Frontal cortex (tissue), 4 donors: ENCODE results near the gene LIPK. TPM values are rescaled to one million over a fixed set of nuclear protein-coding genes. Genes with fewer than 3 reads are reported as not detected.

Source experiments
- DNase-seq, 2 donors: peaks; one replicate each; pipeline ENCODE4 v3.0.0; 2012; ENCODE audit warnings: low spot score in 2 of 2
- FAIRE-seq: peaks from 2 replicates; lab custom pipeline; 2012; peaks lifted over from hg19 to GRCh38; lab: Jason Lieb, UNC
- total RNA-seq: library from RNA; depleted of rRNA; stranded (reverse); fragments of >200 nt; gene quantifications from one replicate; pipeline ENCODE4 v1.2.3, GENCODE V29; 2014
- donor health status: control.
- donor health status: control.
- donor health status: control.

Gene LIPK
- total RNA-seq, 1 donor from 2014 or later, result not detected

GRCh38 chr10:88765816-88766215, 59.8 kb downstream of the LIPK start:
- FAIRE-seq (no peak), DNase-seq (no peak)

DNA sequence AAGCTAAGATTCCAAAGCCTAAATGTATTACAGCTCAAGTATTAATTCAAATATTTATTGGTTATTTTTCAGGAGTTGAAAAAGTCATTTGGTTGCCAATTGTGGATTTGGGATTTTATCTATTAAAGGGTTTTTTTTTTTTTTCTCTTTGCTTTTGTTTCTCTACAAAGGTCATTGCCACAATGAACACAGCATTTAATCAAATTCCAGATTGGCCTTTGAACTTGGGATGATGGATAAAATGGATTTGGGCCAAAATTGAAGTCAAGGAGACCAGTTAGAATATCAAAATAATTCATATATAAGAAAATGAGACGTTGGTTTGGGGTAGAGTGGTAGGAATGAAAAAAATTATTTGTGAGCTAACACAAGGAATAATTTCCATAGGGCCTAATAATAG, 63.3 kb downstream of the LIPK start:
- no peak for FAIRE-seq
- no peak for DNase-seq

- no peak for DNase-seq
- FAIRE-seq, result no peak
Observed at GRCh38 chr10:88781206-88781605, 75.2 kb downstream of the LIPK start.

GRCh38 chr10:88782222-88782621, 76.2 kb downstream of the LIPK start:
- DNase-seq, result no peak
- no peak for FAIRE-seq

DNA sequence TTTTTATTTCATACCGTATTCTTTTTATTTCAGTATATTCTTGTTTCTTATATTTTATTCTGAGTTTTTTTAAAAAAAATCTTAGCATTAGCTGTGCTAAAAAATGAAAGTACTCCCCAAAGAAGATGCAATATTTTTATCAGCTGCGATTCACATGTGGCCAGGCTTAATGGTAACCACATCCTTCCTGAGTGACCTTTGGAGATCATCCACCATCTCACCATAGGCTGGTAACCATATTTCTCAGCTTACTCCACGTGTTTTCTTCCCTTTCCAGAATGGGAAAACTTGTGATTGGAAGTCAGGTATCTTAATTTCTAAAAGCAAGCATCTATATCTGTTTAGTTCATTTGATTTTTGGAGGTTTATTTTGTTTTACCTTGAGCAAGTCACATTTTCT, 77.7 kb downstream of the LIPK start:
- DNase-seq (no peak), FAIRE-seq (no peak)

DNA sequence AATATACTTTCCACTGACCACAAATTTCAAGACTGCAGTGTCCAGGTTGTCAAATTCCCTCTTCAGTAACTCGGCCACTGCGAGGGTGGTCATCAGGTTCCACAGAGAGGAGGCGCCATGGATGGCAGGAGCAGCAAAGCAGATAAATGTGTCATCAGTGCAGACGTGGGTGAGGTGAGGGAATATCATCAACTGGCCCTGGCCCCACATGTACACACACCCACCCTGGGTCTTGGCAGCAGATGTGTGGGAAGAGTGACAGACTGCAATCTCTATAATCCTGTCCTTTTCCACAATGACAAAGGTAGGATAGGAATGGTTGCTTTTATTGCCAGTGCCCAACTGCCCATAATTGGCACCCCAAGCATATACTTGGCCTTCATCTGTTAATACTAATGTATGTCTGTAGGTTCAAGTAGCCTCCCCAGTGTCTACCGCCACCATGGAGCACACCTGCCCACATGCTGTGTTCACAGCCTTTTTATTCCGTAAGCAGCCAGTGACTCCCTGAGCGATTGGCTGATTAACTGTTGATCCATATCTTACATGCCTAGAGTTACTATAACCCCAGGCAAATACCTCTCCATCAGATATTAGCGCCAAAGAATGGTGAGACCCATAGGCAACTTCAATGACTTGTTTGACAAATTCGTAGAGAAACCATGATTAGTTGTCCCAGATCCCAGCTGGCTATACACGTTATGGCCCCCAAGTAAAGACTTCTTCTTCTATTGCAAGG, 80.2 kb downstream of the LIPK start:
- FAIRE-seq, result no peak

DNA sequence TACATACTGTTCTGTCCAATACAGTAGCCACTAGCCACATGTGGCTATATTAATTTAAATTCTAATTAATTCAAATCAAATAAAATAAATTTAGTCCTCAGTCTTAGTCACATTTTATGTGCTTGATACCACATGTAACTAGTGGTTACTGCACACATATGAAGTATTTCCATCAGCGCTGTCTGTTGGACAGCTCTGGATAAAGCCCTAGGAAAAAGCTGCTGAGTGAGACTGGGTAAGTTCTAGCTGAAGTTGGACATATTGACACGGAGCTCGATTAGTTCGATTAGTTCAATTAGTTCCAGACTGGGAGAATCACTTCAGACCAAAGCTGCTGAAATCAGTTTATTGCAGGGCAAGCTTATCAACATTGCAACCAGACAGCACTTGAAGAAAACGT, 81.4 kb downstream of the LIPK start:
- DNase-seq (no peak), FAIRE-seq (no peak)

More for the DNA sequence above, 80.2 kb downstream of the LIPK start:
- no peak for DNase-seq

- FAIRE-seq, result no peak
Observed at GRCh38 chr10:88788924-88789323, 82.9 kb downstream of the LIPK start.

DNA sequence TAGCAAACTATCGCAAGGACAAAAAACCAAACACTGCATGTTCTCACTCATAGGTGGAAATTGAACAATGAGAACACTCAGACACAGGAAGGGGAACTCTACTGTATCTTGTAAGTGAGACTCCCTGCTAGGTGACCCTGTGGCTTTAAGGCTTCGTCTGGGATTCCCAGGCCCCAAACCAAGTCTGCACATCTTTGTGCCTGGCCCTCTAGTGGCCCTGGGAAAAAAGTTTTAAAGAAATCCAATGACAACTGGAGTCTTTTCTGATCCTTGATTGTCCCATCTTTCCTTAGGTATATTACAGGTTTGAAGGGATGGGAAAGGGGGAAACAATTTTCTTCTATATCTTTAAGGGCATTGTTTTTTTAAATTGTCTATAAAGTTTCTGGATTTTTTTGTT, 85.9 kb downstream of the LIPK start:
- FAIRE-seq (no peak), DNase-seq (no peak)

More at GRCh38 chr10:88788924-88789323, 82.9 kb downstream of the LIPK start:
- no peak for DNase-seq

DNA sequence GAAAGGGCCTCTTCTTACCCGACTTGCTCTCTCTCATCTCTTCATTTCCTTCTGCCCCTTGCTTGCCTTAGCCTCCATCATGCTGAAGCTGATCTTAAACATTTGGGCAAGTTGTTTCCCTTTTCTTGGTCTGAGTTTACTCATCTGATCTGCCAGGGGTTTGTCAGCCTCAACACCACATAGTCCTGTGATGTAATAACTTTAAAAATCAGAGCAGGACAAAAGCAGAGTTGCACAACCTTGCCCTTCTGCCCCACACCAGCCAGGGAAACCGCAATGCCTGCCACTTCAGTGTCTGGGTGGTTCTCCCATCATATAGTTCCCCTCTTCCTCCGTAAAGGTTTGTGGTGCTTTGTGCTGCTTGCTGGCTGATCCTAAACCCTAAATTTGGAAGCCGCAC, 86.6 kb downstream of the LIPK start:
- FAIRE-seq (no peak), DNase-seq (no peak)

DNA sequence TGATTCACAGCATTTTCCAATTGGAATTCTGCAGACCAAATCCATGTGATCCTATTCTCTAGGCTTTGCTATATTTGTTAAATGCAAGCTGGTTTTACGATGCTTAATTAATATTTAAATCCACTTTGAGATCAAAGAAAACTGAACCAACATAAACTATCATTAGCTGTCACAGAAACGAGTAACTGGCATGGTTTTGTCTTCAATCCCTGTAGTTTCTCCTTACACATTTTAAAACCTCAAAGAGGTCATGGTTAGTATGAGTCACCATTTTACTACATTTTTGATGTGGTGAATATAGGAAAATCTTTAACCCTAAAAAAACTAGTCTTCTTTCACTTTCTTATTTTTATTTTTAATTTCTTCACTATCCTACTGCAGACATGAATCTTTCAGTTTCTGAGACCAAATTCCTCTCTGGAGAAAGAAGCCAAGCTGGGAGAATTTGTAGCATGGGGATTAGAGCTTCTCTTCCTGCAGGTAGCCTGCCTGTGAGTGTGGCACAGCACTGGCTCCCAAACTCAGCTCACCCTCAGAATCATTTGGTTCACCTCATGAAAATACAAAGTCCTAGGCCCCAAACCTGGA, 87.8 kb downstream of the LIPK start:
- DNase-seq (no peak), FAIRE-seq (no peak)

DNA sequence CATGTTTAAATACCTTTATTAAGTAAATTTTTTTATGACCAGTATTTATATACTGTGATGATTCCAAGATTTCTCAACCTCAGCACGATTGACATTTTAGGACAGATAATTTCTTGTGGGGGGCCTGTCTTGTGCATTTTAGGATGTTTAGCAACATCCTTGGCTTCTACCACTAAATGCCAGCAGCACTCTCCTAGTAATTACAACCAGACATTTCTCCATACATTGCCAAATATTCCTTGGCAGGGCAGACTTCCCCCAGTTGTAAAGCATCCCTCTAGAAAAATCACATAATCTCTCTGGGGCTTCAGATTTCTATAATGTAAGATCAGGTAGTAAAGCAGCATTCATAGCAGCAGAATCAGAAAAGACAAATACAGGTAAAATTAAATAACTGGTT, 88.7 kb downstream of the LIPK start:
- FAIRE-seq (no peak), DNase-seq (no peak)

- no peak for DNase-seq
- no peak for FAIRE-seq
Observed at GRCh38 chr10:88800152-88801125, 94.4 kb downstream of the LIPK start.

Other genes starting within 250 kb of the LIPK start
- 1.2 TPM for gene RNLS, start 122.9 kb upstream of the LIPK start, total RNA-seq
- gene LIPJ, start 119.5 kb upstream of the LIPK start, total RNA-seq, result 3.7 TPM
- gene LIPF, start 41.8 kb upstream of the LIPK start, total RNA-seq, result not detected
- gene LIPN, start 53.8 kb downstream of the LIPK start, total RNA-seq, result not detected
- not detected for gene LIPM, start 96.5 kb downstream of the LIPK start, total RNA-seq
- under 0.01 TPM for gene ANKRD22, start 145.6 kb downstream of the LIPK start, total RNA-seq
- gene STAMBPL1, start 174.0 kb downstream of the LIPK start, total RNA-seq, result 8.6 TPM
- gene ACTA2, start 246.5 kb downstream of the LIPK start, total RNA-seq, result 26.1 TPM